HG03521 (cell line): ENCODE data around the gene CNBD2.
"Not testable (repeated sequence)": the region's sequence is repeated elsewhere in the genome, so short reads cannot be mapped to it uniquely, and the experiment has no call there.

Source experiments
- ATAC-seq: cut with Tn5 transposase; IDR thresholded peaks from one replicate; pipeline ENCODE4 v1.9.1; 2021; ENCODE audit warnings: mild to moderate bottlenecking, moderate library complexity; ENCODE audit not compliant: unreplicated experiment

The CNBD2 gene

DNA sequence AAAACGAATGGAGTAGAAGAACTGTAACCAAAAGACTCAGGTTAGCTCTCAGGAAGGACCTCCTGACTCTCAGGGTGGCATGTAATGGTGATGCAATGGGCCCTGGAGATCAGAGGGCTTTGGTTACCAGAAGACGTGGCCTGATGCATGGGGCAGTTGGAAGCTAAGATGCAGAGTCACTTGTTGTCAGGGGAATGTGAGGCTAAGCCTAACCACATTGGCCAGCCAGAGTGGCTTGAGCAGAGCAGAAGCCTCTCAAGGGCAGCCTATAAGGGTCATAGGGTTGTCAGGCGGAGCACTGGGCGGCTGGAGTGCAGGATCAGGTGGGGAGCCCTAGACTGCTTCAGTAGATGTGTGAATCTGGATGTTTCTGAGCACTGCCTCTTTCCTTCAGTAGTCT is 5.9 kb downstream of the CNBD2 start:
- no peak for ATAC-seq

DNA sequence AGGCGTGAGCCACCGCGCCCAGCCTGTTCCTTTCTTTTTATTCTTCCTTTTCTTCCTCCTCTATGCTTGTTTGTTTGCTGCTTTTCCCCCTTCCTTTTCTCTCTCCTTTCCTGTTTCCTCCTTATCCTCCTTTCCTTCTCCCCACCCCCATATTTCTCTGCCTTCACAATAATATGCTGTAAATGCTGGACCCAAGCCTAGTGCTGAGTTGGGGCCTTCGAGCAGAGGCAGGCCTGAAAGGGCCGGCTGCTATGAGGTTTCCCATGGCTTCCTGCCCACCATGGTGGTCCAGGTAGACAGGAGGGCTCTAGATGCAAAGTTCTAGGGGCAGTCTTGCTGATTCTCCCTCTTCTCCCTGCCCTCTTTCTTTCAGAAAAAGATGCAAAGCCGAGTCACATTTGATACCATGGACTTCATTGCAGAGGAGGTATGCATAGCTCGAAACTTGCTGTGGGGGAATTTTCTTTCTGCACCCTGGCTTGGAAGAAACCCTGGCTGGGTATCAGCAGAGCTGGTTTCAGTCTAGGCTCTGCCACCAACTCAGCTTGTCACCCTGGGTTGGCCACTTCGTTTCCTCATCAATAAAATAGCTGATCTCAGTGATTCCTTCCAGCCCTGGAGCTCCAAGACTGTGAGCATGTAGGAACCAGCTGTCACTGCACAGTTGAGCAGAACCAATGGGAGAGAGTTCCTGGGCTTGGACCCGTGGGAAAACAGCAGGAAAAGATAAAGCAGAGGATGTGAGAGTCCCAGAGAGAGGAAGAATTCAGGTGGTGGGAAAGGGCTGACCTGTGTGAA is 7.4 kb downstream of the CNBD2 start:
- ATAC-seq: no peak

DNA sequence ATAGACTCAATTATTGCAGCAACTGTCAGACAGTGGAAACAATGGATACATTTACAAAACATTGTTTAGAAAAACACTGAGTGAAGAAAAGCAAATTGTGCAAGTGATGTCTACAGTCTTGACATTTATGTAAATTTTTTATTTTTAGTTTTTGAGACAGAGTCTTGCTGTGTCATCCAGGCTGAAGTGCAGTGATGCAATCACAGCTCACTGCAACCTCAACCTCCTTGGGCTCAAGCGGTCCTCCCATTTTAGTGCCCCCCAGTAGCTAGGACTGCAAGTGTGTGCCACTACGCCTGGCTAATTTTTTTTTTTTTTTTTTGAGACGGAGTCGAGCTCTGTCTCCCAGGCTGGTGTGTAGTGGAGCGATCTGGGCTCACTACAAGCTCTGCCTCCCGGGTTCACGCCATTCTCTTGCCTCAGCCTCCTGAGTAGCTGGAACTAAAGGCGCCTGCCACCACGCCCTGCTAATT is 9.7 kb downstream of the CNBD2 start:
- ATAC-seq: no peak

DNA sequence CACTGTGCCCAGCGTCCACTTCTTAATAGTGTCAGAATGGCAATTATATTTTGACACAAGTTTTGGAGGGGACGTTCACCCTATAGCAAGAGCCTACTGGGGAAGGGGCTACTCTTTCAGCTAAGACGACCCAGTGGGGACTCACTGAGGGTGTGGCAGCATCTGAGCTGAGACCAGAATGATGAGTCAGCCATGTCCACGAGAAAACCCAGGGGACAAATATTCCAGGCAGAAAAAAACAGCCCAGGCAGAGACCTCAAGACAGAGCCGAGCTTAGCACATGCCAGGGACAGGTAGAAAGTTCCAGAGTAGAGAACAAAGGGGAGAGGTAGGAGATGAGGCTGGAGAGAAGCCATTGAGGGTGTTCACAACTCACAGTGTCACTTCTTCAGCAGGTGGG is 11.2 kb downstream of the CNBD2 start:
- ATAC-seq: no peak

DNA sequence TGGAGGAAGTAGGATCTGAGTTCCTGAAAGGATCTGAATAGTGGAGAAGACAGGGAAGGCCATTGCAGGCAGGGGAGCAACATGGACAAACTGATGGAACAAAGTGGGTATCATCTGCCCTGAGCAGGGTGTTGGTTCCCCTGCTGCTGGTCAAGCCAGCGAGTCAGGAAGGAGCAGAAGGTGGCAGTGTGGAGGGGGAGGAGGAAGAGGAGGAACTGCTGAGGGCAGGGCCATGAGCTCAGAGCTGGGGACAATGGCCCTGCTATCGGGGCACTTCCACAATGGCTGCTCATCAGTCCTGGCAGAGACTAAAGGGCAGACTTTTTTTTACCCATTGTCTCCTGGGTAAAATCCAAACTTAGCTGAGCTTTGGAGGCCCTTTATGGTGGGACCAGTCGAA is 13.6 kb downstream of the CNBD2 start:
- ATAC-seq: no peak

DNA sequence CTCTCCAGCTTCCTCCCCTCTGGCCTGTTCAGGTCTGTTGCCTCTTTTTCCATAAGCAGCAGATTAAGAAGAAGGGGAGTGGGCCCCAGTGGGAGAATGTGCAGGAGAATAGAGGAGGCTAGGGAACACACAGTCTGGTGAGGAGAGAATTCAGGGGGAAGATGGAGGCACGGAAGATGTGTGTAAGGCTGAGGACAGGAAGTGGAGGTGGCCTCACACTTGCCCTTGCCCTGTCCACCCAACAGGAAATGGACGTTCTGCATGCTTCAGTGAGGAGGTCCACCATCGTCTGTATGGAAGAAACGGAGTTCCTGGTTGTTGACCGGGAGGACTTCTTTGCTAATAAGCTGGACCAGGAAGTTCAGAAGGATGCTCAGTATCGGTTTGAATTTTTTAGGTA is 16.0 kb downstream of the CNBD2 start:
- no peak for ATAC-seq

DNA sequence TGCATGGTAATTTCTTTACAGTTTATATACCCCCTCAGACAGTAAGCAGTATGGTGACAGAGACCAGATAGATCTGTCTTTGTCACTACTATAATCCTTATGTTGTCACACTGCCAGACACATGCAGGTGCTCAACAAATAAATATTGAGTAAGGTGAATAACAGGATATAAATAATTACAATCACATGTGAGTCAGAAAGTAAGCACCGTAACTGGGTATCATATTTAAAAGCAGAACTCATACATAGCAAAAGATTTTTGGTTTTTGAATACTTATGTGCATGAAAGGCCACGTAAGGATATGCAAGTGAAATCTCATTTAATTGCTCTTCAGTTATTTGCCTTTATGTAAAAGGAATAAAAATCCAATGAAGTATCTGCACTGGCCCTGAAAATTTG is 17.4 kb downstream of the CNBD2 start:
- ATAC-seq: no peak

DNA sequence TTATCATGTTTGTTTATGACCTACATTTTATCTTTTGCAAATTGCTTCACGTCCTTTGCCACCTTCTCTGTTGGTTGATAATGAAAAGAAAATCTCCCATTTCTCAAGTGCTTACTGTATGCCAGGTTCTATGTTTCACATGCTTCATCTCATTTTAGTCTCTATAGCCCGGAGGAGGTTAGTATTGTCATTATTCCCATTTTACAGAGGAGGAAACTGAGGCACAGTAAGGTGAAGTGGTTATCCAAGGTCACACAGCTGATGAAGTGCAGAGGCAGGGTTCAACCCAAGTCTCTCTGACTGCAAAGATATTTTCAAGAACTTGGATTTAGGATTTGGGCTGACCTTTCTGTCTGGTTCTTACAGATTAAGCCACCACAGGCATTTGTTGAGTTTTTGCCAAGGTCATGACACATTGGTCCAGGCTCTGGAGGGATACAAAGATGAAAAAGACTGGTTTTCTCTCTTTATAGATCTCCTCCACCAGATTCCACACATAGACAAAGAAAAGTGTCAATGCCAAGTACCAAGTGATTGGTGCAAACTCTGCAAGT is 20.6 kb downstream of the CNBD2 start:
- ATAC-seq: no peak

DNA sequence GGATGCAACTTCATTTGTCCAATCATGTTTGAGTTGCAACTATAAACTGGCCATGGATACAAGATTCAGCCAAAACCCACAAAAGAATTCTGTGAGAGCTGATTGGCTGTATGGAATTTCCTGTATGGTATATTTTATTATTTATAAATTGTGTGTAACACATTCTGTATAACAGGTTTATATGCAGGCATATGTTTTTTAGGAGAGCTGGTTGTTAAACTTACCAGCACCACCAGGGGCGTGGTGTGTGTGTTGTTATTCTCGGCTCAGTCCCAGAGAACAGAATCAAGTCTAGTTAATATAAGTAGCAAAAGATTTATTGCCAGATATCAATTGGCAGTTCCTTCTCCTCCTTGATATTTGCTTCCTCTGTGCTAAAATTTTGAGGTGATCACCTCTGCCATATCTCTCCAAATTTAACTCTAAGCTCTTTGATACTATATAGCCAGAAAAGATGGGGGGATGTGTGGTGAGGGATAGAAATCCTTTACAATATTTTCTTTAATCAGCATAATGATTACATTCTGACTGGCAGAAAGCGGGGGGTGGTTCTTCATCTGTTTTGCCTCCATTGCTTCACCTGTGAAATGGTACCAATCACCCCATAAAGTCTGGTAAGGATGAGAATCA is 22.9 kb downstream of the CNBD2 start:
- ATAC-seq: no peak

DNA sequence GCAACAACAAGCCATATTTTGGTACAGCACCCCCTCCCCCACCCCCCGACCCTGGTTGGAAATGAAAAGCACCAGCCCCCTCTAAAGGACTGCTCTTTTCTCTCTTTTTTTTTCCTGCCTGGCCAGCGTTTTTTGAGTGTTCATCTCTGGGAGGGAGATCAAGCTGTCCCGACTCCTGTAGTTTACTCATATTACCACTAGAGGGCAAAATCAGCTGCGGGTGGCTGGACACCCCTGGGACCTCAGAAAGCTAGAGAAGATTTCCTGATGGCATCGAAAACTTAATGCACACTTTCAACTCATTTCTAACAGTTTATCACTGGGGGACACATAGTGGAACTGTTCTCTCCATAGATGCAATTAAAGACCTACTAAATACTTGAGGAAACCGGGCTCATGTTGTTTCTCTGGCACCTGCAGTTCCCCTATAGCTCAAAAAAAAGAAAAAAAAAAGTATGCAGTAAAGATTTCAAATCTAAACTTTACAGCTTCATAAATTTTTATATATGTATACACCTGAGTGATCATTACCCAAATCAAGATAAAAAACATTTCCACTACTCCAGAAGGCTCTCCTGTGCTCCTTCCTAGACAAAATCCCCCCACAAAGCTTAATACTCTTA is 24.4 kb downstream of the CNBD2 start:
- ATAC-seq: no peak

DNA sequence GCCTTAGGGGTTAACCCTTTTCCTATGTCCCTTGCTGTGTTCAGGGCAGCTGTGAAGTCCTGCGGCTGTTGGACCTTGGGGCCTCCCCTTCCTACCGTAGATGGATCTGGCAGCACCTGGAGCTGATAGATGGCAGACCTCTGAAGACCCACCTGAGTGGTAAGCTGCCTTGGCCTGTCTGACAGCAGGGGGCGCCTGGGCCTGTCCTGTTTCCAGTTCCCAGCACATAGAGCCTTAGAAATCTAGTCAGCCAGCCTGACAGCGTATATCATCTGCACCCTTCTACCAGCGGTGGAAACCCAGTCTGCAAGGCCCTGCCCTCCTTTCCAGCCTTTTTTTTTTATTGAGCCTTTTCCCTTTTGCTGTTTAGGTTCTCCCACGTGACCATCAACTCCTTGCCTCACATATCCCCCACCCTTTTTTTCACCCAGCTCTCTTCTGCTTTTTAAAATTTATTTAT is 26.6 kb downstream of the CNBD2 start:
- no peak for ATAC-seq

DNA sequence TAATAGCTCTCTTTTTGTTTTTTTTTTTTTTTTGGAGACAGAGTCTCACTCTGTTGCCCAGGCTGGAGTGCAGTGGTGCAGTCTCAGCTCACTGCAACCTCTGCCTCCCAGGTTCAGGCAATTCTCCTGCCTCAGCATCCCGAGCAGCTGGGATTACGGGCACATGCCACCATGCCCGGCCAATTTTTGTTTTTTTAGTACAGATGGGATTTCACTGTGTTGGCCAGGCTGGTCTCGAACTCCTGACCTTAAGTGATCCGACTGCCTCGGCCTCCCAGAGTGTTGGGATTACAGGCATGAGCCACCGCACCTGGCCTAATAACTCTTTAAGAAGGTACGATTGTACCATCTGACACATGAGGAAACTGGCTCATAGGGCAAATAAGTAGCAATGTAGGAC is 28.1 kb downstream of the CNBD2 start:
- ATAC-seq: not testable (repeated sequence)

DNA sequence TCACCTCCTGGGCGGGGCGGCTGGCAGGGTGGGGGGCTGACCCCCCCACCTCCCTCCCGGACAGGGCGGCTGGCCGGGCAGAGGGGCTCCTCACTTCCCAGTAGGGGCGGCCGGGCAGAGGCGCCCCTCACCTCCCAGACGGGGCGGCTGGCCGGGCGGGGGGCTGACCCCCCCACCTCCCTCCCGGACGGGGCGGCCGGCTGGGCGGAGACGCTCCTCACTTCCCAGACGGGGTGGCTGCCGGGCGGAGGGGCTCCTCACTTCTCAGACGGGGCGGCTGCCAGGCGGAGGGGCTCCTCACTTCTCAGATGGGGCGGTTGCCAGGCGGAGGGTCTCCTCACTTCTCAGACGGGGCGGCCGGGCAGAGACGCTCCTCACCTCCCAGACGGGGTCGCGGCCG is 32.9 kb downstream of the CNBD2 start:
- not testable (repeated sequence) for ATAC-seq

DNA sequence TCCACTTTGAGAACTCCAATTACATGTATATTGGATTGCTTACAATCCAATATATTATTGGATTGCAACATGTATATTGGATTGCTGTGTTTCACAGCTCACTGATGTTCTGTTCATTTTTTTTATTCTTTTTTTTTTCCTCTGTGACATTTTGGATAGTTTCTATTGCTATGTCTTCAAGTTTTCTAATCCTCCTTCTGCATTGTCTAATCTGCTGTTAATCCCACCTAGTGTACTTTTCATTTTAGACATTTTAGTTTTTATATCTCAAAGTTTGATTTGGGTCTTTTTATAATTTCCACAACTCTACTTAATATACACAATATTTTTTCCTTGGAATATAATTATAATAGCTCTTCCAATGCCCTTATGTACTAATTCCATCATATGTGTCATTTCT is 34.5 kb downstream of the CNBD2 start:
- ATAC-seq: no peak

DNA sequence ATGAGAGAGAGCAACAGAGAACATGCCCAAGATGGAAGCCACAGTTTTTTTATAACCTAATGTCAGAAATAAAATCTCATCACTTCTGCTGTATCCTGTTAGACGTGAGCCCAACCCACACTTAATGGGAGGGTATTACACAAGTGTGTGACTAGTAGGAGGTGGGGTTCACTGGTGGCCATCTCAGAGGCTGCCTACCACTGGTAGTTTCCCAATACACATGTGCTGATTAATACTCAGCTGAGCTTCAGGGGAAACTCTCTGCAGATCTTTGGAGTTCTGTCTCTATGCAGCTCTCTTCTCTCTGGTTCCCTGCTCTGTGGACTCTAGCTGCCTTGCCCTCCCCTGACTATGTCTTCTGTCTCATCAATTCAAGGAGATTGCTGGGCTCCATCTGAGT is 35.7 kb downstream of the CNBD2 start:
- no peak for ATAC-seq

DNA sequence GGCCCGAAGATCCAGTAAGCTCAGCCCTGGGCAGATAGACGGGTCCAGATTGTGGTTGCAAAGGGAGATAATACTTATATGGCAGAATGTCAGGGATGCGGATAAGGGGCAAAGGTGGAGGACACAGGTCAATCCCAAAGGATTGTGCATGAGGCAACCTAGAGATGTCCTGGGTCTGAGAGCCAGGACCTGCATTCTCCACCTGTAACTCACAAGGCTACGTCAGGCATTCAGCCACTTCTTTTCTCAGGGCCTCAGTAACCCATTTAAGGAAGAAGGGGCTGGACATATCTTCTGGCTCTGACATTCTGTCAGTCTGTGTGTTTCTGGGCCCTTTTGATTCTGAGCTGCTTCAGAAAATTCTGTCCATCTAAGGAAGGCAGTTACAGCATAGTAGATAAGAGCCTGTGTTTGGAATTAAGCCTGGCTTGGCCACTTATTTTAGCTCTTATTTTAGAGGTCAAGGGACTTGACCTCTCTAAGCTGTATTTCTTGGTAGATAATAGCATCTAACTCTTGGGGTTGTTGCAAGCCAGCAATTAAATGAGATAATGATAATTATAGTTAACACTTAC is 40.2 kb downstream of the CNBD2 start:
- no peak for ATAC-seq

DNA sequence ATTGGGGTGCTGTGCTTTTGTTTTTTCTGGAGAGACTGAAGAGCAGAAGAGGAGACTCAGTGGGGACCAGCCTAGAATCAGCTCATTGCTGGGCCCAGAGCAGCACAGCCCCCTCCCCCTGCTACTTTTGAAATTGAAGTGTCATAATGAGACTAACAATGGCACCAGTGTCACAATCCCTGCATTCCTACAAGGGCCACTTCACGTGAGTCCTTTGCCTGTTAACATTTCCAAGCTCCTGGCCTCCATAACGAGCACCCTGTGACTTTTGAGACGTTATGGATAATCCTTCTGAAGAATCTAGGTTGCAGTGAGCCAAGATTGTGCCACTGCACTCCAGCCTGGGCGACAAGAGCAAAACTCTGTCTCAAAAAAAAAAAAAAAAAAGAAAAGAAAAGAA is 41.7 kb downstream of the CNBD2 start:
- ATAC-seq: no peak

DNA sequence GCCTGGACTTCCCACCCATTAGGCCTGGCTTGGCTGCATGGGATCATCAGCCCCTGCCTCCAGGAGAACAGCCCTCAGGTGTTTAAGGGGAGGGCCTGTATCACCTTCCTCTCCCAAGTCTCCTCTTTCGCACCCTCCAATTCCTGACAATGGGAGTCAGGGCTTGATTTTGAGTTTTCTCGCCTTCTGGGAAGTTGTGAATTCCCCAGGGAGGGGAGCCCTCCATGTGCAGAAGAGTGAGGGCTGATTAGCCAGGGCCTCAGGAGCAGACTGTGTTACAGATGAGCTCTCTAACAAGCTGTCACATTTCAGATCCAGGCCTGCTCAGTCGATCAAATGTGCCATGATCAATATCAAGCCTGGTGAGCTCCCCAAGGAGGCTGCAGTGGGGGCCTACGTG is 42.4 kb downstream of the CNBD2 start:
- no peak for ATAC-seq

DNA sequence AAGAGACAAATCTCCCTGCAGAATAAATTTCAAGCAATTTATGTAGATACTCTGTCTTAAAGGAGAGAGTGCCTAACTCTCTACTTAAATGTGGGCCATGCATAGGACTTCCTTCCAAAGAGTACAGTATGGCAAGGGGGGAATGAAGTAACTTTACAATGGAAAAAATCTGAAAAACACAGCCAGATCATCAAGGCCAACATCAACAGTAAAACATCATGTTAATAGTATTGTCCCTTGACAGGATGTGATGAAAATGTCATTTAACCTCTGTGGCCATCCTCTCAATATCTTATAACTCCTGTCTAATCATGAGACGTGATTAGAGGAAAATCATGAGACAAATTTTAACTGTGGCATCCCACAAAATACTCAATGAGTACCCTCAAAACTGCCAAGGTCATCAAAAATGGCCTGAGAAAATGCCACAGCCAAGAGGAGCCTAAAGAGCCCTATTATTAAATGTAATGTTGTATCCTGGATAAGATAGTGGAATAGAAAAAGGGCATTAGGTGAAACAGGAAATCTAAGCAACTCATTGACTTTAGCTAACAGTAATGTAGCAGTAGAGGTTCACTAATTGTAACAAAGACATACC is 47.5 kb downstream of the CNBD2 start:
- ATAC-seq: no peak

DNA sequence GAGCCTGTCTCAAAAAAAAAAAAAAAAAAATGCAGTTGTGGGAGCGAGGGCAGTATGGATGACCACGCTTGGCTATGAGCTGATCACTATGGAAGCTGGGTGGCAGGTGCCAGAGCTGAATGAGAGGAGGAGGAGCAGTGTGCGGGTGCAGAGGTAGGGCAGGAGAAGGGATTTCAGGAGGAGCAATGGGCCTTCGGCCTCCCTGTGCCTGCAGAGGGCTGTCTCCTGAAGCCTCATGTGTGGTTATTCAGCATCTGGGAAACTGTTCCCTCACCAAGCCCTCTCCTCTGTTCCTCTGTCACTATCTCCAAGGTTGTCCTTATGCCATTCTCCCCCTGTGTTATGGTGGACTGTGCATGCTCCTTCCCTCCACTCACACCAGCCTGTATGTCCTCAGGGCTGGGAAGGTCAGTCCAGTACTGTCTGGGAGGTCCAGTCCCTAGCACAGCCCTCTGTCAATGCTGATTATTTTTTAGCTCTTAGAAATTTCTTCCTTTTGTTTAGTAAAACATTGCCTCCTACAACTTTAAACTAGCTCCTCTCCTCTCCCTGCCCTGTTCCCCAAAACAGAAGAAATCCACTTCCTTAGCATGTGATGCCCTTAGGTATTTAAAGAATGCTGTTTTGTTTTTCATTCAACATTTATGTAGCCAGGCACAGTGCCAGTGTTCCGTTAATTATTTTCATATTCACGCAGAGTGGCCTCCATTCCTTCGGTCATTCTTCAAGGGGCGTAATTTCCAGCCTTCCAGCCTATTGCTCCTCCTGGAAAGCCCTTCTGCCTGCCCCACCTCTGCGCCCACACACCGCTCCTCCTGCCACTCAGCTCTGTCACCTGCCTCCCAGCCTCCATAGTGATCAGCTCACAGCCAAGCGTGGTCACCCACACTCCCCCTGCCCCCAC is 48.9 kb downstream of the CNBD2 start:
- no peak for ATAC-seq
